K562 (cell line): ENCODE results near the gene TOM1L2. TPM values are rescaled to one million over a fixed set of nuclear protein-coding genes. Genes with fewer than 3 reads are reported as not detected.

Source experiments
- ATAC-seq: fragments of 200-7000 bp; cut with Tn5 transposase; 3 replicates; pipeline ENCODE4 v1.9.1; 2020; ENCODE audit warnings: moderate library complexity
- BruUV-seq: library from RNA; stranded (reverse); fragments of 400-500 nt; replicated peaks from 2 replicates; lab custom pipeline; 2021; lab: Mats Ljungman, UMichigan
- CTCF ChIA-PET: fragments of 300-600 bp; formaldehyde crosslinking; extraction: SDS; loops from one replicate; lab custom pipeline; 2021; ENCODE audit warnings: low intra/inter-chr PET ratio; lab: Yijun Ruan, JAX
- POLR2A ChIA-PET: fragments of 300-600, 350-650 bp; sonication (Branson Sonifier 250); formaldehyde crosslinking; extraction: SDS; loops from one replicate; lab custom pipeline; 2021; ENCODE audit warnings: antibody characterized with exemption, inconsistent platforms; lab: Yijun Ruan, JAX
- DNase-seq, 4 experiments: peaks; one replicate each; pipeline versions ENCODE4 v3.0.0 to v3.0.0-alpha.2; 2011 to 2018; ENCODE audit warnings: low spot score in 3 of 4, mixed read lengths in 3 of 4; ENCODE audit errors: extremely low read depth in 1 of 4
- FAIRE-seq: peaks from 2 replicates; lab custom pipeline; 2011; peaks lifted over from hg19 to GRCh38; lab: Jason Lieb, UNC
- H2AFZ ChIP-seq: 2 replicates; pipeline ENCODE4 v1.6.0; 2011; ENCODE audit warnings: low read depth, low read length, control low read depth, inconsistent platforms
- H3K27ac ChIP-seq: fragments of 200-600 bp; 3 replicates; pipeline ENCODE4 v1.8.0; 2011; ENCODE audit warnings: low read depth, mild to moderate bottlenecking, control low read depth, inconsistent platforms, low read length, moderate library complexity, mixed read lengths; ENCODE audit errors: extremely low read depth
- H3K27me3 ChIP-seq, 2 experiments: fragments of 300-600 bp in 1 of 2; 2 replicates in 1 of 2; 3 replicates in 1 of 2; pipeline versions ENCODE4 v1.6.0 to v1.8.0; 2011; ENCODE audit warnings: inconsistent platforms in 2 of 2, low read length in 2 of 2, mild to moderate bottlenecking in 1 of 2, mixed read lengths in 1 of 2, moderate library complexity in 1 of 2; ENCODE audit not compliant: control insufficient read depth in 2 of 2, insufficient read depth in 2 of 2
- H3K36me3 ChIP-seq: fragments of 300-600 bp; 3 replicates; pipeline ENCODE4 v1.8.0; 2011; ENCODE audit warnings: mild to moderate bottlenecking, low read length, inconsistent platforms; ENCODE audit not compliant: control insufficient read depth, insufficient read depth
- H3K4me1 ChIP-seq, 2 experiments: fragments of 200-600 bp in 1 of 2; replicated peaks in 1 of 2; 2 replicates in 1 of 2; 3 replicates in 1 of 2; pipeline versions ENCODE4 v1.5.1 to v1.8.0; 2011; ENCODE audit warnings: inconsistent platforms in 2 of 2, low read length in 2 of 2, mild to moderate bottlenecking in 1 of 2, mixed read lengths in 1 of 2, moderate library complexity in 1 of 2; ENCODE audit not compliant: control insufficient read depth in 2 of 2, insufficient read depth in 2 of 2
- H3K4me2 ChIP-seq: 2 replicates; pipeline ENCODE4 v1.6.1; 2011; ENCODE audit warnings: low read length, control low read depth, inconsistent platforms, mixed read lengths; ENCODE audit not compliant: insufficient read depth
- H3K4me3 ChIP-seq: fragments of 200-600 bp; sonication (generic), shearing (Covaris generic); 2 replicates; pipeline ENCODE4 v1.5.1; 2016; ENCODE audit warnings: control low read depth, inconsistent platforms
- H3K79me2 ChIP-seq: fragments of 200-600 bp; 3 replicates; pipeline ENCODE4 v1.8.0; 2011; ENCODE audit warnings: low read length, inconsistent platforms; ENCODE audit not compliant: control insufficient read depth, insufficient read depth
- H3K9ac ChIP-seq, 2 experiments: 2 replicates each; pipeline versions ENCODE4 v1.6.0 to v1.6.1; 2011; ENCODE audit warnings: low read depth in 2 of 2, low read length in 2 of 2, control low read depth in 1 of 2, inconsistent platforms in 1 of 2, mild to moderate bottlenecking in 1 of 2, mixed read lengths in 1 of 2; ENCODE audit not compliant: insufficient read depth in 1 of 2
- H3K9me1 ChIP-seq: one replicate; pipeline ENCODE4 v1.6.0; 2011; ENCODE audit warnings: inconsistent platforms, mild to moderate bottlenecking, low read length, moderate library complexity; ENCODE audit not compliant: control insufficient read depth, insufficient read depth
- H3K9me3 ChIP-seq: replicated peaks from 2 replicates; pipeline ENCODE4 v1.5.1; 2011; ENCODE audit warnings: low read depth, low read length, inconsistent platforms; ENCODE audit not compliant: control insufficient read depth, insufficient read depth
- H4K20me1 ChIP-seq: replicated peaks from 2 replicates; pipeline ENCODE4 v1.6.1; 2011; ENCODE audit warnings: low read length, inconsistent platforms, mixed read lengths; ENCODE audit not compliant: control insufficient read depth, insufficient read depth
- ARID1B ChIP-seq: fragments of 450-650 bp; IDR thresholded peaks from 2 replicates; pipeline ENCODE4 v1.6.1; 2016; ENCODE audit warnings: antibody characterized with exemption, mild to moderate bottlenecking, inconsistent platforms
- BDP1 ChIP-seq: IDR thresholded peaks from 3 replicates; pipeline ENCODE4 v1.6.1; 2011; ENCODE audit not compliant: insufficient read length, insufficient read depth
- CCAR2 ChIP-seq: fragments of 200-400 bp; formaldehyde crosslinking; IDR thresholded peaks from 2 replicates; pipeline ENCODE4 v1.6.1; 2017; ENCODE audit warnings: mild to moderate bottlenecking, low read depth, low read length
- EHMT2 ChIP-seq: fragments of 450-650 bp; IDR thresholded peaks from 2 replicates; pipeline ENCODE4 v1.6.1; 2018; ENCODE audit warnings: antibody characterized with exemption
- ERF ChIP-seq: fragments of 450-650 bp; formaldehyde crosslinking; IDR thresholded peaks from 2 replicates; pipeline ENCODE4 v1.4.0; 2020; ENCODE audit warnings: mild to moderate bottlenecking, mixed read lengths
- HNRNPK ChIP-seq: fragments of 200-400 bp; formaldehyde crosslinking; IDR thresholded peaks from one replicate; pipeline ENCODE4 v1.6.1; 2018; ENCODE audit warnings: mild to moderate bottlenecking, low read depth, low read length; ENCODE audit not compliant: poor library complexity, severe bottlenecking
- KLF13 ChIP-seq: fragments of 450-650 bp; IDR thresholded peaks from 2 replicates; pipeline ENCODE4 v1.6.1; 2016; ENCODE audit warnings: missing genetic modification characterization, low read depth, mild to moderate bottlenecking, missing compliant biosample characterization, moderate library complexity, borderline replicate concordance
- PCBP2 ChIP-seq: fragments of 200-400 bp; formaldehyde crosslinking; IDR thresholded peaks from 2 replicates; pipeline ENCODE4 v1.6.1; 2018; ENCODE audit warnings: low read length, low read depth, mild to moderate bottlenecking, moderate library complexity; ENCODE audit not compliant: poor library complexity, severe bottlenecking
- SAP30 ChIP-seq: fragments of 200-600 bp; sonication (generic); IDR thresholded peaks from 2 replicates; pipeline ENCODE4 v1.6.1; 2012; ENCODE audit warnings: borderline replicate concordance, low read depth, mild to moderate bottlenecking, moderate library complexity, low read length, control low read depth, inconsistent platforms; ENCODE audit not compliant: insufficient read depth, poor library complexity, severe bottlenecking
- SRSF9 ChIP-seq: fragments of 200-400 bp; formaldehyde crosslinking; IDR thresholded peaks from 2 replicates; pipeline ENCODE4 v1.6.1; 2017; ENCODE audit warnings: low read depth, low read length, borderline replicate concordance
- ZFX ChIP-seq: sonication (generic); formaldehyde crosslinking; IDR thresholded peaks from 2 replicates; pipeline ENCODE4 v1.8.0; 2022; ENCODE audit warnings: mild to moderate bottlenecking, missing genetic modification reagents, moderate library complexity
- ZNF174 ChIP-seq: fragments of 250-450 bp; sonication (Bioruptor Pico); IDR thresholded peaks from 2 replicates; pipeline ENCODE4 v1.4.0; 2020; ENCODE audit warnings: mild to moderate bottlenecking
- ZNF197 ChIP-seq: fragments of 200-800 bp; sonication (Bioruptor generic); IDR thresholded peaks from 2 replicates; pipeline ENCODE4 v1.6.1; 2016; ENCODE audit warnings: low read depth, missing genetic modification characterization, missing compliant biosample characterization
- ZNF696 ChIP-seq: fragments of 250-450 bp; sonication (Bioruptor Pico); conservative IDR thresholded peaks from 2 replicates; pipeline ENCODE4 v1.4.0; 2020; ENCODE audit warnings: mild to moderate bottlenecking, moderate library complexity
- WGBS: fragments of 100-300 bp; shearing (Covaris generic); methylation state at CpG from one replicate; pipeline ENCODE4 v1.1.6; 2016; ENCODE audit warnings: low coverage, mixed read lengths; ENCODE audit not compliant: insufficient coverage; ENCODE audit errors: missing lambda C conversion rate; 5-methylcytosine and 5-hydroxymethylcytosine counted together
- in situ Hi-C: fragments of 300-500 bp; cut with MboI; formaldehyde crosslinking; loops from 4 replicates; pipeline ENCODE4 v1.15.0; 2018; ENCODE audit warnings: inconsistent platforms, mixed read lengths
- intact Hi-C: fragments of 100-400 bp; cut with micrococcal nuclease; formaldehyde crosslinking; loops from 2 replicates; pipeline ENCODE4 v1.14.2; 2022
- polyA plus RNA-seq, 8 experiments: library from polyadenylated mRNA; depleted of rRNA in 4 of 8; stranded (reverse) in 5 of 8; unstranded in 3 of 8; fragments of >200 nt; fragmentation: Nextera tagmentation in 2 of 8; fragmentation: Illumina TruSeq in 1 of 8; extraction: Ambion mirVana in 2 of 8; extraction: Trizol in 1 of 8; gene quantifications; 2 replicates each; pipeline versions ENCODE4 v1.2.1 to v1.2.3, GENCODE V29; 2011 to 2014; ENCODE audit warnings: inconsistent platforms in 1 of 8, missing spikeins in 1 of 8
- total RNA-seq, 7 experiments: library from RNA; depleted of rRNA in 6 of 7; stranded (reverse); fragments of >200 nt in 6 of 7; fragmentation: Illumina TruSeq in 2 of 7; extraction: Trizol in 2 of 7; gene quantifications; 2 replicates each; pipeline versions ENCODE4 v1.2.1 to v1.2.3, GENCODE V29; 2011 to 2021; ENCODE audit warnings: low replicate concordance in 1 of 7
- TF ChIP-seq, protein P1 (sequence below): sonication (generic); formaldehyde crosslinking; IDR thresholded peaks from 2 replicates; pipeline ENCODE4 v1.8.0; 2022; ENCODE audit warnings: mild to moderate bottlenecking, missing genetic modification reagents
- TF ChIP-seq, protein P2 (sequence below), 2 experiments: fragments of 450-650 bp; IDR thresholded peaks; 2 replicates each; pipeline ENCODE4 v1.6.1; 2016
- TF ChIP-seq, protein P3 (sequence below): fragments of 450-650 bp; IDR thresholded peaks from 2 replicates; pipeline ENCODE4 v1.7.0; 2016; ENCODE audit warnings: borderline replicate concordance

TOM1L2 gene
- total and polyA plus RNA-seq, 9 of the 15 experiments (the other 6 are each of a cell fraction or from before 2014, with no cell fraction given): 0.07 to 6.0 (median 2.5) TPM

DNA sequence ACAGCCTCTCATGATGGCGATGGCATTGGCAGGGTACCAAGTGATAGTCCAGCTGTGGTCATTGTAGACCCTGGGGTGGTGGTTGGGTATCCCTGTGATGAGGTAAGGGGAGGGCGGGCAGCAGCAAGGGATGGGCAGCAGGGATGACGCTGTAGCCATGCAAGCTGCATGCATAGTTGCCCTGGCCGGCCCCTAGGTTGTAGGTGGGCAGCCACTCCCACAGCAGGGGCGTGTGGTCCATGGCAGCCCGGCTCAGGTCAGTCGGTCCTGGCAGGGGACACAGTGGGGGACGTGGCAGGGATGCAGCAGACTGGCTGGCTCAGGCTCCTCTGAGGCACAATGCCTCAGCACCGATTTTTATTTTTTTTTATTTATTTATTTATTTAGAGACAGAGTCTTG lies 9.1 kb upstream of the TOM1L2 start (continued):
- TF ChIP-seq EHMT2 (no peak), SRSF9 (no peak), ZNF696 (CRISPR knock-in tag) (no peak), ERF (CRISPR knock-in tag) (no peak)
- TF ChIP-seq, protein P1, sequence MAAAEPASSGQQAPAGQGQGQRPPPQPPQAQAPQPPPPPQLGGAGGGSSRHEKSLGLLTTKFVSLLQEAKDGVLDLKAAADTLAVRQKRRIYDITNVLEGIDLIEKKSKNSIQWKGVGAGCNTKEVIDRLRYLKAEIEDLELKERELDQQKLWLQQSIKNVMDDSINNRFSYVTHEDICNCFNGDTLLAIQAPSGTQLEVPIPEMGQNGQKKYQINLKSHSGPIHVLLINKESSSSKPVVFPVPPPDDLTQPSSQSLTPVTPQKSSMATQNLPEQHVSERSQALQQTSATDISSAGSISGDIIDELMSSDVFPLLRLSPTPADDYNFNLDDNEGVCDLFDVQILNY (CRISPR knock-in tag): no peak
- TF ChIP-seq, protein P2, sequence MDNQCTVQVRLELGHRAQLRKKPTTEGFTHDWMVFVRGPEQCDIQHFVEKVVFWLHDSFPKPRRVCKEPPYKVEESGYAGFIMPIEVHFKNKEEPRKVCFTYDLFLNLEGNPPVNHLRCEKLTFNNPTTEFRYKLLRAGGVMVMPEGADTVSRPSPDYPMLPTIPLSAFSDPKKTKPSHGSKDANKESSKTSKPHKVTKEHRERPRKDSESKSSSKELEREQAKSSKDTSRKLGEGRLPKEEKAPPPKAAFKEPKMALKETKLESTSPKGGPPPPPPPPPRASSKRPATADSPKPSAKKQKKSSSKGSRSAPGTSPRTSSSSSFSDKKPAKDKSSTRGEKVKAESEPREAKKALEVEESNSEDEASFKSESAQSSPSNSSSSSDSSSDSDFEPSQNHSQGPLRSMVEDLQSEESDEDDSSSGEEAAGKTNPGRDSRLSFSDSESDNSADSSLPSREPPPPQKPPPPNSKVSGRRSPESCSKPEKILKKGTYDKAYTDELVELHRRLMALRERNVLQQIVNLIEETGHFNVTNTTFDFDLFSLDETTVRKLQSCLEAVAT (IDR thresholded peaks at IDR 0.05): no peak
- TF ChIP-seq, protein P3, sequence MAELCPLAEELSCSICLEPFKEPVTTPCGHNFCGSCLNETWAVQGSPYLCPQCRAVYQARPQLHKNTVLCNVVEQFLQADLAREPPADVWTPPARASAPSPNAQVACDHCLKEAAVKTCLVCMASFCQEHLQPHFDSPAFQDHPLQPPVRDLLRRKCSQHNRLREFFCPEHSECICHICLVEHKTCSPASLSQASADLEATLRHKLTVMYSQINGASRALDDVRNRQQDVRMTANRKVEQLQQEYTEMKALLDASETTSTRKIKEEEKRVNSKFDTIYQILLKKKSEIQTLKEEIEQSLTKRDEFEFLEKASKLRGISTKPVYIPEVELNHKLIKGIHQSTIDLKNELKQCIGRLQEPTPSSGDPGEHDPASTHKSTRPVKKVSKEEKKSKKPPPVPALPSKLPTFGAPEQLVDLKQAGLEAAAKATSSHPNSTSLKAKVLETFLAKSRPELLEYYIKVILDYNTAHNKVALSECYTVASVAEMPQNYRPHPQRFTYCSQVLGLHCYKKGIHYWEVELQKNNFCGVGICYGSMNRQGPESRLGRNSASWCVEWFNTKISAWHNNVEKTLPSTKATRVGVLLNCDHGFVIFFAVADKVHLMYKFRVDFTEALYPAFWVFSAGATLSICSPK: no peak

DNA sequence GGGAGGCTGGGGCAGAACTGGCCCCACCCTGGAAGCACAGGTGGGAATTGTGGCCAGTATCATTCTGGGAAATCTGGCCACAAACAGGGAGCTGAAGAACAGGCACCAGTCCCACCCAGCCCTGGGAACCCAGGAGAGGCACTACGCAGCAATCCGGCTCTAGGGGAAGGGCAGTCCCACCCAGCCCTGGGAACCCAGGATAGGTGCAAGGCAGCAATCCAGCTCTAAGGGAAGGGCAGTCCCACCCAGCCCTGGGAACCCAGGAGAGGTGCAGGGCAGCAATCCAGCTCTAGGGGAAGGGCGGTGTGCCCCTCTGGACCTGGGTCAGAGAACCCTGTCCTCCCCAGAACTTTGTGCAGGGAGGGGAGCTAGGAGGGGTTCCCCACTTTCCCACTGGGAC lies 7.6 kb upstream of the TOM1L2 start:
- intact Hi-C loops (no loop called here), in situ Hi-C loops (no loop called here)
- no peaks in the 10 kb centered on the region for H4K20me1 ChIP-seq
- peaks cover 0 to 4% of the 10 kb centered on the region in 2 experiments; a peak in 3 of 5 replicates for H3K4me1 ChIP-seq
- H3K4me2 ChIP-seq: no peak overlapping the region
- ATAC-seq (no peak), DNase-seq (no peak), FAIRE-seq (no peak)
- ChIA-PET POLR2A (no interaction called here), CTCF (no interaction called here)
- H3K36me3 ChIP-seq: no peaks in the 10 kb centered on the region
- no peak overlapping the region for H2AFZ ChIP-seq
- no peak overlapping the region for H3K9ac ChIP-seq
- H3K79me2 ChIP-seq: no peaks in the 10 kb centered on the region
- H3K27me3 ChIP-seq: no peaks in the 10 kb centered on the region
- H3K9me3 ChIP-seq: no peaks in the 10 kb centered on the region
- no peak overlapping the region for H3K27ac ChIP-seq
- H3K4me3 ChIP-seq: no peak overlapping the region
- H3K9me1 ChIP-seq: no peaks in the 10 kb centered on the region
- no TSS peak for BruUV-seq
- no CpG with 5 or more reads among the region's 3 CpGs for WGBS
- TF ChIP-seq SAP30: no peak
- TF ChIP-seq ARID1B: no peak
- TF ChIP-seq BDP1: no peak
- no peak for TF ChIP-seq PCBP2
- no peak for TF ChIP-seq ZNF174 (CRISPR knock-in tag)
- no peak for TF ChIP-seq ZFX (CRISPR knock-in tag)
- no peak for TF ChIP-seq ZNF197
- TF ChIP-seq KLF13 (tag): no peak
- no peak for TF ChIP-seq CCAR2
- TF ChIP-seq HNRNPK: no peak
